ENCODE data around the gene PROZ.

The PROZ gene

GRCh38 chr13:113121928-113122471, 36.4 kb upstream of the PROZ start:
- H3K36me3 ChIP-seq (ENCODE audit: control insufficient read depth, insufficient read depth, low read length), result no peaks in the 10 kb centered on the region
- no peaks in the 10 kb centered on the region for H3K27me3 ChIP-seq (ENCODE audit: control insufficient read depth, insufficient read depth, low read length)
- no peak overlapping the region for H3K9ac ChIP-seq (ENCODE audit: low read depth, low read length)
- H3K4me1 ChIP-seq (ENCODE audit: control insufficient read depth, insufficient read depth, low read length), result no peaks in the 10 kb centered on the region
- no peaks in the 10 kb centered on the region for H3K9me3 ChIP-seq (ENCODE audit: control insufficient read depth, insufficient read depth, low read length)
- no peak overlapping the region for H3K4me3 ChIP-seq (ENCODE audit: low read depth, low read length)

DNA sequence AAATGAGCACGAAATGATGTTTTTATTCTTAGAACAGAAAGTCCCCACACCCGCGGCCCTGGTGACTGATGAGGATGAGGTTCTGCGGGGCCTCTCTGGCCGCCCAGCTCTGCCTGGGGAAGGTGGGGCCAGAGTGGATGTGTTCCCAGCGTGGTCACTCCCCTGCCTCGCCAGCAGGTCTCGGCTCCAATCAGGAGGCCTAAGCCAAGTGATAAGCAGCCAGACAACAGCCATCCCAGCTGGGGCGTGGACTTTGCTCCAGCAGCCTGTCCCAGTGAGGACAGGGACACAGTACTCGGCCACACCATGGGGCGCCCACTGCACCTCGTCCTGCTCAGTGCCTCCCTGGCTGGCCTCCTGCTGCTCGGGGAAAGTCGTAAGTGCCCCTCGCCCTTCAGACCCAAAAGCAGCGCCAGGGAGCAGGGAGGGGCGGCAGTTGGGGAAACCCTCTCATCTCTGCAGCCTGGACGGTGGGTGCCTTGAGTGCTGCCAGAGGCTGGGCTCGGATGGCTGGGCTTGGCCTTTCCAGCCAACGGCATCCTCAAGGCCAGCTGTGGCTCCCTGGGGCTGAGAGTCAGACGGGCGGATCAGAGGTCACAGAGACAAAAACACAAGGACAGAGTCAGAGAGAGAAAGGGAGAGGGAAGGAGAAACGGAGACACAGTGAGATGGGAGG, 35.8 kb upstream of the PROZ start, which contains the start of gene F10:
Gene F10, plus strand, starts transcription at position 250 of the 676 bp plus-strand sequence. Its CDS starts 57 bp downstream, at position 307.
- Histone ChIP-seq H3K4me1 (ENCODE audit: control insufficient read depth, insufficient read depth, low read length) (no peaks in the 10 kb centered on the region), H3K9ac (ENCODE audit: low read depth, low read length) (no peak within 1 kb of the TSS), H3K36me3 (ENCODE audit: control insufficient read depth, insufficient read depth, low read length) (no peaks in the 10 kb centered on the region), H3K9me3 (ENCODE audit: control insufficient read depth, insufficient read depth, low read length) (no peaks in the 10 kb centered on the region), H3K4me3 (ENCODE audit: low read depth, low read length) (no peak within 1 kb of the TSS), H3K27me3 (ENCODE audit: control insufficient read depth, insufficient read depth, low read length) (no peaks in the 10 kb centered on the region)

- no peaks in the 10 kb centered on the region for H3K36me3 ChIP-seq (ENCODE audit: control insufficient read depth, insufficient read depth, low read length)
- no peaks in the 10 kb centered on the region for H3K9me3 ChIP-seq (ENCODE audit: control insufficient read depth, insufficient read depth, low read length)
- no peak overlapping the region for H3K4me3 ChIP-seq (ENCODE audit: low read depth, low read length)
- H3K4me1 ChIP-seq (ENCODE audit: control insufficient read depth, insufficient read depth, low read length), result no peaks in the 10 kb centered on the region
- H3K27me3 ChIP-seq (ENCODE audit: control insufficient read depth, insufficient read depth, low read length), result no peaks in the 10 kb centered on the region
- no peak overlapping the region for H3K9ac ChIP-seq (ENCODE audit: low read depth, low read length)
Observed at GRCh38 chr13:113123226-113124201, 34.9 kb upstream of the PROZ start.

GRCh38 chr13:113124211-113124970, 34.1 kb upstream of the PROZ start:
- Histone ChIP-seq H3K27me3 (ENCODE audit: control insufficient read depth, insufficient read depth, low read length) (no peaks in the 10 kb centered on the region), H3K36me3 (ENCODE audit: control insufficient read depth, insufficient read depth, low read length) (no peaks in the 10 kb centered on the region), H3K9ac (ENCODE audit: low read depth, low read length) (no peak overlapping the region), H3K4me3 (ENCODE audit: low read depth, low read length) (no peak overlapping the region), H3K9me3 (ENCODE audit: control insufficient read depth, insufficient read depth, low read length) (no peaks in the 10 kb centered on the region), H3K4me1 (ENCODE audit: control insufficient read depth, insufficient read depth, low read length) (no peaks in the 10 kb centered on the region)

- Histone ChIP-seq H3K9ac (ENCODE audit: low read depth, low read length) (no peak overlapping the region), H3K27me3 (ENCODE audit: control insufficient read depth, insufficient read depth, low read length) (no peaks in the 10 kb centered on the region), H3K9me3 (ENCODE audit: control insufficient read depth, insufficient read depth, low read length) (no peaks in the 10 kb centered on the region), H3K4me3 (ENCODE audit: low read depth, low read length) (no peak overlapping the region), H3K36me3 (ENCODE audit: control insufficient read depth, insufficient read depth, low read length) (peaks cover 5% of the 10 kb centered on the region), H3K4me1 (ENCODE audit: control insufficient read depth, insufficient read depth, low read length) (no peaks in the 10 kb centered on the region)
Observed at GRCh38 chr13:113125506-113126264, 32.8 kb upstream of the PROZ start.

GRCh38 chr13:113126265-113127150, 31.9 kb upstream of the PROZ start:
- Histone ChIP-seq H3K27me3 (ENCODE audit: control insufficient read depth, insufficient read depth, low read length) (no peaks in the 10 kb centered on the region), H3K9me3 (ENCODE audit: control insufficient read depth, insufficient read depth, low read length) (no peaks in the 10 kb centered on the region), H3K4me3 (ENCODE audit: low read depth, low read length) (no peak overlapping the region), H3K9ac (ENCODE audit: low read depth, low read length) (no peak overlapping the region), H3K4me1 (ENCODE audit: control insufficient read depth, insufficient read depth, low read length) (no peaks in the 10 kb centered on the region), H3K36me3 (ENCODE audit: control insufficient read depth, insufficient read depth, low read length) (peaks cover 5% of the 10 kb centered on the region)

GRCh38 chr13:113129480-113129879, 29.0 kb upstream of the PROZ start:
- H3K4me1 ChIP-seq (ENCODE audit: control insufficient read depth, insufficient read depth, low read length), result no peaks in the 10 kb centered on the region
- H3K27me3 ChIP-seq (ENCODE audit: control insufficient read depth, insufficient read depth, low read length), result no peaks in the 10 kb centered on the region
- H3K9me3 ChIP-seq (ENCODE audit: control insufficient read depth, insufficient read depth, low read length), result no peaks in the 10 kb centered on the region
- H3K4me3 ChIP-seq (ENCODE audit: low read depth, low read length), result no peak overlapping the region
- H3K9ac ChIP-seq (ENCODE audit: low read depth, low read length), result no peak overlapping the region
- peaks cover 5% of the 10 kb centered on the region for H3K36me3 ChIP-seq (ENCODE audit: control insufficient read depth, insufficient read depth, low read length)

- no peak overlapping the region for H3K4me3 ChIP-seq (ENCODE audit: low read depth, low read length)
- H3K9ac ChIP-seq (ENCODE audit: low read depth, low read length), result no peak overlapping the region
- no peaks in the 10 kb centered on the region for H3K4me1 ChIP-seq (ENCODE audit: control insufficient read depth, insufficient read depth, low read length)
- no peaks in the 10 kb centered on the region for H3K27me3 ChIP-seq (ENCODE audit: control insufficient read depth, insufficient read depth, low read length)
- peaks cover 5% of the 10 kb centered on the region for H3K36me3 ChIP-seq (ENCODE audit: control insufficient read depth, insufficient read depth, low read length)
- no peaks in the 10 kb centered on the region for H3K9me3 ChIP-seq (ENCODE audit: control insufficient read depth, insufficient read depth, low read length)
Observed at GRCh38 chr13:113129921-113130750, 28.3 kb upstream of the PROZ start.

GRCh38 chr13:113135281-113135760, 23.1 kb upstream of the PROZ start:
- H3K36me3 ChIP-seq (ENCODE audit: control insufficient read depth, insufficient read depth, low read length), result peaks cover 1% of the 10 kb centered on the region
- no peak overlapping the region for H3K4me3 ChIP-seq (ENCODE audit: low read depth, low read length)
- H3K9me3 ChIP-seq (ENCODE audit: control insufficient read depth, insufficient read depth, low read length), result no peaks in the 10 kb centered on the region
- H3K27me3 ChIP-seq (ENCODE audit: control insufficient read depth, insufficient read depth, low read length), result no peaks in the 10 kb centered on the region
- H3K9ac ChIP-seq (ENCODE audit: low read depth, low read length), result no peak overlapping the region
- H3K4me1 ChIP-seq (ENCODE audit: control insufficient read depth, insufficient read depth, low read length), result no peaks in the 10 kb centered on the region

Data from iPS-15b (cell line).